Activated naive CD4-positive, alpha-beta T cell treated with anti-CD3 and anti-CD28 coated beads, Interleukin-2, amount 50 U/mL, for 16 hours (primary cell): ENCODE results near the gene HHAT.

Source experiments
- DNase-seq: peaks from one replicate; pipeline ENCODE4 v3.0.0-alpha.2; 2020

HHAT gene

DNA sequence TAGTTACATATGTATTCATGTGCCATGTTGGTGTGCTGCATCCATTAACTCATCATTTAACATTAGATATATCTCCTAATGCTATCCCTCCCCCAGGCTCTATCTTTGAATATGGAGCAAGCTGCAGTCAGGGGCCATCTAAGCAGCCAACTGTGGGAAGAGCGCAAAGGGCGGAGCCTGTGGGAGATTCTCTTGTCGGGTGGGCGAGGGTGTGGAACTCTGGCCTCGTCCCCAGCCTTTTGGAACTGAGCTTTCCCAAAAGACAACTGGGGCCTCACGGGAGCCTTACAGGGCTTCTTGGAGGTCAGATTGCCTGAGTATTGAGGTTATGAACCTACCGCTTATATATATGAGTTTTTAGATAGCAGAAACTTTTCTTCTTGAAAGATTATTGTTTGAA lies 117.2 kb downstream of the HHAT start:
- no peak for DNase-seq

DNA sequence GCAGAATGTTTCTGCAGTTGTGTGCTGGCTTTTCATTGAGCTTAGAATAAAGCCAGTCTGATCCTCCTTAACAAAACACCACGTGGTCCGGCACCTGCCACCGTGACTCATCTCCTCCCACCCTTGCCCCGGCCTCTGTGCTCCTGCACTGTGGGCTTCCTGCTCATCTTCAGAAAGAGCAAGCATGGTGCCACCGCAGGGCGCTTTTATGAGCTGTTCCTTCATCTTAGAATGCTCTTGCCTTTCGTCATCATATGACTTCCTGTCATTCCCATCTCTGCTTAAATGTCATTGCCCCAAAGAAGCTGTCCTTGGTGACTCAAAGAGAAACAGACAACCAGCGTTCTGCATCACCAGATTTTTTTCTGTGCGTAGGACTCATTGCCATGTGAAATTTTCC lies 117.8 kb downstream of the HHAT start:
- DNase-seq = peak; percentile 87

DNA sequence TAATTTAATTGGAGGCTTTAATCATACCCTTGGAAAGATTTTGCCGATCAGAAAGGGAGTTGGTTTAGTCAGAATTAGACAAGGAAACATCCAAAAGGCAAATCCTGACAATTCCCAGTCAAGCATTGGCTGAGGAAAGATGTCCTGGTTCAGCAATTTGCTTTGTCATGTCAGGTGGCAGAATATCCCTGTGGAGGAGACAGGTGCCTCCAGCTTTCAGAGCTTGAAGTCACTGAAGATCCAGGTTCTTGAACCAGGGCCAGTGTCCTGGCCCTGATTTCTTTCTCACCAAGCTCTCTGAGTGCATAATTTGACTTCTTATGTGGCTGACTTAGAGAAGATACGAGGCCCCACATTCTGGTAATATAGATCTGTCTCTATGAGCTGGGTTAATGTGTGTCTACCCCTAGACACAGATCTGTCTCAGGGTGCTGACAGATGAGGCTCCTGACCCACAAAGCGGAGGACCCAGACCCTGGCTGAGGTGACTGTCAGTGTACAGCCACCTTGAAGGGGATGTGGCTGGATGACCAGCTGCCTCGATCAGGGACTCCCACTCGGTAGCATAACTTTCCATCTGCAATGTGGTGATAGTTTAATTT lies 118.9 kb downstream of the HHAT start:
- DNase-seq = no peak

DNA sequence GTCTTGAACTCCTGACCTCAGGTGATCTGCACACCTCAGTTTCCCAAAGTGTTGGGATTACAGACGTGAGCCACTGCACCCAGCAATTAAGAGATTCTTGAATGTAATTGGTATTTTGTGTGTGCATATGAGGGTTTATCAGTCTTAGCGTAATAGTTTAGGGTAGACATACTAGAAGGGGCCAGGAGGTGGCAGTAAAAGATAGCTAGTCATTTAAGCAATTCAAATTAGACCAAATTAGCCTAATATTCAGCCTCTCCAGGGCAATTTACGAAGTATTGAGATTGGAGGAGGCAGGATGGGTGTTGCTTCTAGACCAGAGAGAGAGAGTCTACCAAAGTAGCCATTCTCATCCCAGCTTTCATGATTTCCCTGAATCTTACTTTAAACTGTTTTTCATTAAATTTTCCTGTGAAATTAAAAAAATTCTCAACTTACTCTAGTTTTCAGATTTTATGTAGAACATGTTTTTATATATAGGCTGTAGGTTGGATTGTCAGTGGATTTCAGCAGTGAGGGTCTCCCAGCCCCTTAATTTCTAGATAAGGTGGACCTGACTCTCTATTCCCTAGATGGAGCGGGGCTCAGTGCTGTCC lies 119.7 kb downstream of the HHAT start:
- DNase-seq = no peak

DNA sequence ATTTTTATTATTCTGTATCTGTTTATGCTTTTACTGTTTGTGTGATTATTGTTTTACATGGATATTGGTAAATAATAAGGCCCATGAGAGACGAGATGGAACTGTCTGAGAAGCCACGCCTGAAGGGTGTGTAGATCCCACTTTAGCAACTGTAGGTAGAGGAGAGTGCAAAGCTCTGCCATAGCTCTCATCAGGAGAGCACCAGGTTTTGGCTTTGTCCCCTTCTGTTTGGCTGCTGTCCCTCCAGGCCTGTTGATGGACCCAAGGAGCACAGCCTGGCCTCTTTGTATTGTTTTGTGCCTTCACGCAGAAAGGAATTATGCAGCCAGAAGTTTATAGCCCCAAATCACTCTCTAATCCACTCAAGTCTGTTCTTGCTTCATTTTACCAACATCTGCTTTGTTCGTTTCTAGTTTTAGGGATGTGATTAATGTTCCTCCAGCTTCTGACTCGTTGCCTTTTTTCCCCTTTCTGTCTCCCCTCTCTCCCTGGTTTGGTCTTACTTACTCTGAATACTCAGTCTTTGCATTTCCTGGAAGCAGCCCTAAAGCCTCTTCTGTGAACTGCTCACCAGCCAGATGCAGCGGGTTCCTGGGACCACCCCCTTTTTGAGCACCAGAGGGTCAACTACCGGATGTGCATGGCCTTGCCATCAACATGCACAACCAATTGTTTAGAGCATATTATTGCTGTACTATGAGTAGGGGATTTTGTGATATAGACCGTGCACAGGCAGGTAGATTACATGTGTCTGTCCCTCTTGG lies 127.3 kb downstream of the HHAT start:
- no peak for DNase-seq

DNA sequence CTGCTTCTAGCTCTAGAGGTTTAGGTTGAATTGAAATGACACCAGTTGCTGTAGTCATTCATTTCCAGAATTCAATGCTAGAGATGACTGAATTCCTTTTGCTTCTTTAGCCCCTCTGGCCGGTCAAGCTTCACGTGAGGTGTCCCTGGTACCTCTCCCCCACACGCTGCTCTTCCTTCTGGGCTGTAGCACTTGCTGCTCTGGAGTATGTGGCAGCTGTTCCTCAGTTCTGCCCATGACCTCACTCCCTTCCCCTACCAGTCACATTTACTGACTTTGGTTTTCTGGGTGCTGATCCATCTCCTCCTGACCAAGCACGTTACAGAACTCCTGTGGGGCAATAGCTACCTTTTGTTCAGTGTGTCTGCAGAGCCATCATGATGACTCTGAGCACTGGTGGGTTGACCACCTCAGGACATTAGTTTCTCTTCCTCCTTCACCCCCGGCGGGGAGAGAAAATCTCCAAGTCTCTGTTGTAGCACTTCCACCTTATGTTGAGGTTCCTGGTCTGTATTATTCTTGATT lies 128.1 kb downstream of the HHAT start:
- DNase-seq = no peak

DNA sequence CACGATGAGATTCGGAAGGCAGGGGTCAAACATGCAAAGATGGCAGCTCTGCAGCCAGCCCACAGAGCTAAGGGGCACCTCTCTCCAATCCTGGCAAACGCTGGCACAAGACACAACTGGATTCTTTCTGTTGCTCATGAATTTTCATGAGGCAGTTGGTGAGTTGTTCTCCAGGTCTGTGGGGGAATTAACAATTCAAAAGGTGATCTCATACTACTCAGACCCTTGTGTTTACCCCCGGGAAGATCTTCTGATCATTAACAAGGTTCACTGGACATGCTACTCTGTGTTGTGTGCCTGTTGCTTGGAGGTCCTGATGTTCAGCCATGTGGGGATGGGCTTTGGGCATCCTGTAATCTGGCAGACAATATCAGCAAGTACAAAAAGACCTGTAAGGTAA lies 128.9 kb downstream of the HHAT start:
- DNase-seq = no peak

DNA sequence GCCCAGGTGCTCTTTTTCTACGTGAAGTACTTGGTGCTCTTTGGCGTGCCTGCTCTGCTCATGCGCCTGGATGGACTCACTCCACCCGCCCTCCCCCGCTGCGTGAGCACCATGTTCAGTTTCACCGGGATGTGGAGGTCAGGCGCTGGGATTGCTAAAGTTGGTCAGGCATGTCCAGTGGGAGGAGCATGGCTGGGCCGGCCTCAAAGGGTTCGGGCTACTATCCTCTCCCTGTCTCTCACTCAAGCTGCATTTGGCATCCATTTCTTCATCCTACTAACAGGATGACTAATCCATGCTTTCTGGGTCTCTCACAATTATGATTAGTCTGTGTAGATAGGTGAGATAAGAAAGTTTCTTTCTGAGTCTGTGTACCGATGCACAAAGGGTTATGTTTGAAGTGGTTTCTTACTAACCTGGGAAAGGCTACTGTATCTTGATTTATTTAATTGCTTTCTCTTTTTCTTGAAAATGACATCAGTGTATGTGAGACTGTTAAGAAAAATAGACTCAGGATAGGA lies 135.9 kb downstream of the HHAT start:
- DNase-seq = no peak

DNA sequence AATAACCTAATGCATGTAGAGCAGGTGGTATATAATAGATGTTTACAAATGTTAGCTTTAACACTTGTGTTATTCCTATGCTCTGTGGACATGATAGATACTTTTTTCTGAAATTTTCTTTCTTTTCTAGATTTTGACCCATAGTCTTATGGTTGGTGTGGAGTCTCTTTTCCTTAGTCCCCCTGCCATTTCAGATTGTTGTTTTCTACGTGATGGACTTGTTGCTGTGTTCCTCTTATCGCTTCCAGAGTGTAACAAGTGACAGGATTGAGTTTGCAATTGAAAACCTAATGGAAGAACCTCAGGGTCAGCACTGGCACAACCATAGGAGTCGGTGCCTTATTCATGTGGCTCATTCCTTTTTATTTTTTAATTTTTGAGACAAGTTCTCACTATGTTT lies 136.4 kb downstream of the HHAT start:
- DNase-seq = no peak

DNA sequence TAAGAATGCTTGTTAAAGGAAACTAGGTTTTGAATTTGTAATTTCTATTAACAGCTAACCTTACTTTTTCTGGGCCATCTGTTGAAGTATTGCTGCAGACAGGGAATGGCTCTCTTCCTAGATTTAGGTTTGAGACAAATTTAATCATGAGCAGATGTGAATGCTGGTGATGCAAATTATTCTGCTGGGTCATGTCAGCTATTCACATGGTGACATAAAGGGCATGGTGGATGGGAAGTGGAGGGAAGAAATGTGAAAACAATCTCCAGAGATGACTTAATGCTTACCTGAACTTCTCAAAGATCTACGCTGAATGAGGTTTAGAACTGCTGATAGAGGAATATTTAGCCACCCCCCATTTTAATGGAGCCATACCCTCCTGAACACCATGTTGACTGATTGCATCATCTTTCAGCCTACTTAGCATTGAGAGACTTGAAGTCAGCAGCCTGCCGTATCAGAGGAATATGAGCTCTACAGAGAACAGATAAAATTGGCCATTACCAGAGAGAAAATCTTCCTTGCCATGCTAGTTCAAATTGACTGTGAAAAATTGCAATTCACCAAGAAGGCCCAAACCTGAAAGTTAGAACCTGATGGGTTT lies 138.8 kb downstream of the HHAT start:
- no peak for DNase-seq

DNA sequence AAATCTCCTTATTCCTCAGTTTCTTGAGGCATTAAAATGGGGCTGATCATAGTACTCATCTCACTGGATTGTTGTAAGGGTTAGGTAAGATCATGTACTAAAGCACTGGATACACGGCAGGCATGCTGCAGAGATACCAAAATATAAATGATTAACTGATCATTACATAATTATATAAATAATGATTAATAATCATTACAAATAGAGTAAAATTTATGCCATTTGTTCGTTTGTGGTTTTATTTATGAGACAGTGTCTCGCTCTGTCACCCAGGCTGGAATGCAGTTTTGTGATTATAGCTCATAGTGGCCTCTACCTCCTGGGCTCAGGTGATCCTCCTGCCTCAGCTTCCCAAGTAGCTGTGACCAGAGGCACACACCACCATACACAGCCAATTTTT lies 140.7 kb downstream of the HHAT start:
- DNase-seq = no peak

DNA sequence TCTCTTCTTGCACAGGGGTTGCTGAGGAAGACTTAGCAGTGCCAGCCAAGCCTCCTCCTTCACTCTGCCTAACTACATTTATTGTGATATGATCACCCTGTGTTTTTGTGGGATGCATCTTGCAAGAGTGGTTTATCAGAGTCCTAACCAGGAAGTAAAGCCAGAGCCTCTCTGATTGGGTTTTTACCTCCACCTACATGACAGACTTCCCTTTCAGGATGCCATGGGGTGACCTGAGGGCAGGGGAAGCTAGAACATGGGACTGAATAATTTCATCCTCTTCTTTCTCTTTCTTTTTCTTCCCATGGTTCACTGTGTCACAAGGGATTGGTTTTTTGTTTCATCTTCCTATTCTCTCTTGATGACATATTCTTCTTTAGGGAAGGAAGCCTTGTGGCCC lies 146.6 kb downstream of the HHAT start:
- no peak for DNase-seq

DNA sequence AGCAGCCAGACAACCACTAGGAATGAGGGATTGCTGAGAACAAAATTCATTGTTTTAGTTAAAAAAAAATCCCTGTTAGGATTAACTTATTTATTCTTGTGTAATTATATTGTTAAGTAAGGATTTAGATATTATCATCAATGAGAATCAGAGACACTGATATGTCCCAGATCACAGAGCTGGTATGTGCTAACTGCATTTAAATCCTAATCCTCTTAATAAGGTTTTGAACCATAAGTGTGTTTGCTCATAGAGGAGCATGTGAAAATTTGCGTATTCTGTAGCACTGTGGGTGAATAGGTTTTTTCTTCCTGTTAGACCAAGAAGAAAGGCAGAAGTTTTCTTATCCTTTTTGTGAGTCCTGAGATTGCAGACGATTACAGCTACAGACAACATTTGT lies 147.1 kb downstream of the HHAT start:
- DNase-seq = no peak

DNA sequence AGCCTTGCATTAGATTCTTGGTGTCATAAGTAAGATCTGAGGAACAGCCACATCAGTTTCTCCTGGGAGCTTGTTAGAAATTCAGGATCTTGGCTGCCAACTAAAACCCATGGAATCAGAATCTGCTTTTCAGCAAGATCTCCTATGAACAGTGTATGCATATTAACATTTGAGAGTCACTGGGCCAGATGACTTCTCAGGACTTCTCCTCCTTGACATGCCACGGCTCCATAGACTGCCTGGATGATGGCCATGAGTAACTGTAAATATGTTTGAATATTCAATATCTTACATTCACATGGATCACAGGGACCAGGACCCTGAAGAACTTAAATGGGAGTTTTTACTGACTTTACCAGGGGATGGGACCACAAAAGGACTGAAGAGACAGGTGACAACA lies 148.0 kb downstream of the HHAT start:
- DNase-seq = no peak

DNA sequence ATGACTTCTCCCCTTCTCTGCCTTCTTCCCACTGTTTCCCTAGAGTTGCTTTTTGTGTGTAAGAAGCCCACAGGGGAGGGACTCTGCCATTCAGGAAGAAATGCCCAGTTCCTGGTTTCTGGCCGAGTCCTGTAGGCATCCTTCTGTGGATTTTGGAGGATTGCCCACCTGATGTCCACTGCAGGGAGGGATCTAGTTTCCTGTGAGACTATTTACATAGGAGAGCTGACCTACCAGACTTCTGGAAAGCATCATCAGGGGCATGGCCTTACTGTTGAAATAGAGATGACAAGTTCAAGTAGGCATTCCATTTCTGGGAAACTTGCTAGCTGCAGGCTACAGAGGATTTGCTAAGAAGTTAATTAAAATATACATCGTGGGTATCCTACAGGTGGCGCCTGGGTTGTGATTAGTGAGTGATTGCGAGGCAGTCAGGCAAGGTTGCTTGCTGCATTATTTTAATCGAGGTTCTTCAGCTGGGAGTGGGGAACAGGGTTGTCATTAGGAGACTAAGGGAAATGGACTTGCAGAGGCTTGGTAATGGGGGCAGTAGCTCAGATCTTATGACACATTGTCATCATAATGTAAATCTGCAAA lies 148.7 kb downstream of the HHAT start:
- no peak for DNase-seq

DNA sequence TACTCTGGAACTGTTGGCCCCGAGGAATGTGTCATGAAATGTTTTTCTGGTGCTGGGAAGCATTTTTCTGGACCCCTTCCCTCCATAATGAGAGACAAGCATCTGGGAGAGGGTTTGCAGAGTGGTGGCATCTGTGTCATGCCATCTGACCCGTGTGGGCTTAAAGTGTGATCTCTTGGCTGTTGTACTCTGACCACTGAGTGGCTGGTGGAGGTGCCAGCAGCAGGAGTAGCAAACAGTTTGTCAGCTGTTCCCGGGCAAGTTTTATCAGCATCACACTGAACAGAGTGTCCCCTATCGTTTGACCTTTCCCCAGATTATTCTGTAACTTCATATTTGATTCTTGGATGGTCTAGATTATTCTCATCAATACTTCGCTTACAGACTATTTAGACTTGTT lies 150.1 kb downstream of the HHAT start:
- DNase-seq = no peak

DNA sequence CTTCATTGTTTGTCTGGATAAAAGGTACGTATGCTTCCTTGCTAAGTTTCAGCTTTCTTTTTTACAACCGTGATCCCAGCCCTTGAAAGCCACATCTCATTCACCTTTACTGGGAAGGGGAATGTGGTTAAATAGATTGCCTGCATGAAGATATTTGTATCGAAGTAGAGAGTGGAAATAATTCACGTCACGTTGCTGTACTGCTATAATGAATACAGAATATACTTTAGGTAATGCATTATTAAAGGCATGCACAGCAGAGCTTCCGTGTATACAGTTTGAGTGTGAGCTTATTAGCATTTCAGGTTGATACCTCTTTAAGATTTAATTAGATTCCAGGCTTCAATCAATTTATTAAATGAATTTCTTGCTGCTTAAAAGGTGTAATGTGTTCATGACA lies 153.8 kb downstream of the HHAT start:
- DNase-seq = no peak

DNA sequence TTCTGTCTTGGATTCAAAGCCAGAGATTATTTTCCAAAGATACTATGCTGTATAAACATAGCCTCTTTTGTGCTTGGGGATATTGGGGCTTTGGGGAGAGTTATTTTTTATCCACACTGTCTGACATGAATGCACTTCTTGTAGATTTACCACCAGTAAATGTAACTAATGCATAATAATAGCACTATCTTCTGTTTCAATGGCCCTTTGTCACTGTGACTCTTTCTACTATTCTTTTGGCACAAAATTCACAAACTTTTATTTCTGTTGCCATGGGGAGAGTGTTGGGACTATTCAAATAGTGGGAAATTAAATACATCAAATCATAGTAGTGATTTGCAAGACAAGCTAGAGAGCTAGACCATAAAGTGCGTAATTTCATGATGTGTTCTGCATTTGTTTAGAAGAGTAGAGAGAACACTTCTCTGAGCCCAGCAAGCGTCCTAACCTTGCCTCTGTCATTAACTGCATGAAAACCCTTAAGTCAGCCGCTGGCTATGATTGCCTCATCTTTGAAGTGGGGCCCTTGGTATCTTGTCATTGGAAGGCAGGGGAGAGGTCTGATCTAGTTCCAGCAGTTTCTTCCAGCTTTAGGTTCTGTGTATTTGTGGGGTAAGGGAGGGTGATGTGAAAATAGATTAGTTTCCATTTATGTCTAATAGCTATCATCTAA lies 154.4 kb downstream of the HHAT start:
- DNase-seq = no peak

DNA sequence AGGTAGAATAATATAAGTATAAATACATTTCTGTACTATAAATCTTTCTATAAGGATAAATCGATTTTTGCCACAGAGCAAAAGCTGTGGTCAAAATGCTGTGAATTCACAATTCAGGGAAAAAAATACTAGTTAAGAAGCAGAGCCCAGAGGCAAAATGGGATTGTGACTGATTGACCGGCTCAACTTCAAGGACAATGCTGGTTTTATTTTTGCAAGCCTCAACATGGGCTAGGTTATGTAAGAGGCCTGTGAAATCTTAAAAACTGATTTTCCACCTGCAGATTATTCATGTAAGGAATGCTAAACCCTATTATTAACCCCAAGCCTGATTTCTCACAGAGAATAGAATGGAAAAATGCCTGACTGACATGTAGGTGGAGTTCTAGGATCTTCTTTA lies 155.1 kb downstream of the HHAT start:
- no peak for DNase-seq

DNA sequence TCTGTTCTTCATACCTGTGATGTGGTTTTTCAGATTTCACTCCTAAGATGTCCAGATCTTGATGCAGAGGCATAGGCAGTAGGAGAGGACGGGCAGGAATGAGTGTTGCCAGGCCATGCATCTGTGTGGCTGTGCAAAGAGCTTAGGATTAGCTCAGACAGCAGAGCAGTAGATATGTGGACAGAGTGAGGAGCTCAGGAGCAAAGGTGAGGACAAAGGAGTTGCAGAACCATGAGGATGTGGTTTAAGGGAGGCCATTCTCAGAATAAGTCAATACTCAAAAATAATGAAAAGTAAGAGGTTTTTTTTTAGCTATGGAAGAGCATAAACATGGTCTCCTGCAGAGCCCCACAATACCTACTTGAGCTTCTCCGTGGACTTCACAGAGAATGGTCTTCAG lies 158.3 kb downstream of the HHAT start:
- no peak for DNase-seq

DNA sequence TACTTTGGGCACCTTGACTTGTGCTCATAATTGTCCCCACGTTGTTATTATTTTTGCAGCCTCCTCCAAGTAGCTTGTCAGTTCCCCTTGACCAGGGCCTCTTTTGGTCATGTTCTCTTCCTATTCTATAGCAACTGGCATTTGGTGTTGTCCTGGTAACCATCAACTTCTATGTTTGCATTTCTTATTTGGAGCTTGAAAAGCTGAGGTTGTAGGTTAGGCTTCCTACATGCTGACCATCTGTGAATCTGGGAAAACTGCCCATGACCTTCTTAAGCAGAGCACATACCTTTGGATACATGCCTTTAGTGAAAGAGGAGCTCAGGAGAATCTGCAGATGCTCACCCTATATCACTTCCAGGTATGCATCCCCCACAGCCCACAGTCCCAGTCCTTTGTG lies 160.8 kb downstream of the HHAT start:
- no peak for DNase-seq

DNA sequence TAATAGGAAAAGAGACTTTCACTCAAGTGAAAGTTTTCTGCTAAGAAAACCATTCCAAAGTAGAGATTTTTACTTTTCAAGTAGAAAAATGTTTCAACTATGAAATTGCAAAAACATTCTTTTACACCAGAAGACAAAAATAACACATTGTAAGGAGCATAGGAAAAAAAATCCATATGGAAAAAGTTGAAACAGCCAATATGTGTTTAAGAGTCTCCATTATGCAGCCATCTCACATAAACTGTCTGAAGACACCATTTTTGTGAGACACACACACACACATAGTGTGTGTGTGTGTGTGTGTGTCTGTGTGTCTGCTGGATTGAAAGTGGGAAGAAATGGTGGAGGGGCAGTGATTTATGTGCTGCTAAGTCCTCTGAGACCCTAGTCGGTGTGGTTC lies 162.1 kb downstream of the HHAT start:
- no peak for DNase-seq

DNA sequence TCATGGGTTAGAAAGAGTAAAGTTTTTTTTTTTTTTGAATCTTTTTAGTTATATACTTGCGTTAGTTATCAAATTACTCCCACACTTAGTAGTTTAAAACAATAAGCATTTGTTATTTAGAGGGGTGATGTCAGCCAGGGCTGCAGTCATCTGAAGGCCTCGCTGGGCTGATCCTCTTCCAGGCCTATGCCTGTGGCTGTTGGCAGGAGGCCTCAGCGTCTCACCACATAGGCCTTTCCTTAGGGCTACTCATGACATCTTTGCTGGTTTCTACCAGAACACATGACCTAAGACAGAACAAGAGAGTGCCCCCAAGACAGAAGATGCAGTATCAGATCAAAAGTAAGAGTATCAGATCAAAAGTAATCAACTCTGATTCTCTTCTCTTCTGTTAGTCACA lies 167.4 kb downstream of the HHAT start:
- DNase-seq = no peak
